GM19463 (cell line): ENCODE results near the gene MORC3.
"Not testable (repeated sequence)": the region's sequence is repeated elsewhere in the genome, so short reads cannot be mapped to it uniquely, and the experiment has no call there.

Experiments
- ATAC-seq: cut with Tn5 transposase; IDR thresholded peaks from one replicate; pipeline ENCODE4 v1.9.1; 2021; ENCODE audit warnings: mild to moderate bottlenecking, moderate library complexity; ENCODE audit not compliant: unreplicated experiment

The MORC3 gene

GRCh38 chr21:36321325-36322082, 1.5 kb downstream of the MORC3 start:
- ATAC-seq: no peak

- no peak for ATAC-seq
These were observed 2.1 kb downstream of the MORC3 start for GRCh38 chr21:36322083-36322424.

- ATAC-seq: no peak
These were observed 3.0 kb downstream of the MORC3 start for GRCh38 chr21:36323032-36323431.

- ATAC-seq: no peak
These were observed 5.5 kb downstream of the MORC3 start for GRCh38 chr21:36325373-36326010.

- no peak for ATAC-seq
These were observed 10.9 kb downstream of the MORC3 start for GRCh38 chr21:36330904-36331303.

GRCh38 chr21:36337099-36337509, 17.1 kb downstream of the MORC3 start:
- ATAC-seq: no peak

GRCh38 chr21:36338975-36339374, 19.0 kb downstream of the MORC3 start:
- no peak for ATAC-seq

- not testable (repeated sequence) for ATAC-seq
These were observed 22.6 kb downstream of the MORC3 start for GRCh38 chr21:36342581-36342980.

- ATAC-seq: no peak
These were observed 24.9 kb downstream of the MORC3 start for GRCh38 chr21:36344931-36345330.

GRCh38 chr21:36347278-36347961, 27.4 kb downstream of the MORC3 start:
- no peak for ATAC-seq

GRCh38 chr21:36347962-36348328, 27.9 kb downstream of the MORC3 start:
- ATAC-seq: no peak

GRCh38 chr21:36349315-36349714, 29.3 kb downstream of the MORC3 start:
- no peak for ATAC-seq

- ATAC-seq: no peak
These were observed 30.4 kb downstream of the MORC3 start for GRCh38 chr21:36350282-36350910.

GRCh38 chr21:36354918-36355680, 35.1 kb downstream of the MORC3 start:
- no peak for ATAC-seq

GRCh38 chr21:36355868-36356267, 35.9 kb downstream of the MORC3 start:
- no peak for ATAC-seq

- ATAC-seq: no peak
These were observed 39.2 kb downstream of the MORC3 start for GRCh38 chr21:36359185-36359584.

- no peak for ATAC-seq
These were observed 49.2 kb downstream of the MORC3 start for GRCh38 chr21:36369064-36369685.

GRCh38 chr21:36375994-36376393, 56.0 kb downstream of the MORC3 start:
- ATAC-seq: no peak

GRCh38 chr21:36377391-36377842, 57.4 kb downstream of the MORC3 start:
- ATAC-seq: no peak

- no peak for ATAC-seq
These were observed 59.3 kb downstream of the MORC3 start for GRCh38 chr21:36379251-36379650.
